Fibroblast of mammary gland (primary cell): ENCODE results near the gene APOL6.

Experiments
- DNase-seq: peaks from one replicate; pipeline ENCODE4 v3.0.0-alpha.2; 2010; ENCODE audit warnings: low read depth
- H3K4me3 ChIP-seq: 2 replicates; pipeline ENCODE4 v1.5.1; 2011; ENCODE audit warnings: low read depth, mild to moderate bottlenecking, low read length, moderate library complexity; ENCODE audit not compliant: control insufficient read depth
- TF ChIP-seq, protein P1 (sequence below): conservative IDR thresholded peaks from 2 replicates; pipeline ENCODE4 v1.5.1; 2011; ENCODE audit warnings: low read depth, low read length, inconsistent platforms; ENCODE audit not compliant: control insufficient read depth, insufficient read depth

Gene APOL6

GRCh38 chr22:35615156-35615555 is 33.1 kb upstream of the APOL6 start:
- no peak overlapping the region for H3K4me3 ChIP-seq
- peak; percentile 16 for DNase-seq
- TF ChIP-seq, protein P1, sequence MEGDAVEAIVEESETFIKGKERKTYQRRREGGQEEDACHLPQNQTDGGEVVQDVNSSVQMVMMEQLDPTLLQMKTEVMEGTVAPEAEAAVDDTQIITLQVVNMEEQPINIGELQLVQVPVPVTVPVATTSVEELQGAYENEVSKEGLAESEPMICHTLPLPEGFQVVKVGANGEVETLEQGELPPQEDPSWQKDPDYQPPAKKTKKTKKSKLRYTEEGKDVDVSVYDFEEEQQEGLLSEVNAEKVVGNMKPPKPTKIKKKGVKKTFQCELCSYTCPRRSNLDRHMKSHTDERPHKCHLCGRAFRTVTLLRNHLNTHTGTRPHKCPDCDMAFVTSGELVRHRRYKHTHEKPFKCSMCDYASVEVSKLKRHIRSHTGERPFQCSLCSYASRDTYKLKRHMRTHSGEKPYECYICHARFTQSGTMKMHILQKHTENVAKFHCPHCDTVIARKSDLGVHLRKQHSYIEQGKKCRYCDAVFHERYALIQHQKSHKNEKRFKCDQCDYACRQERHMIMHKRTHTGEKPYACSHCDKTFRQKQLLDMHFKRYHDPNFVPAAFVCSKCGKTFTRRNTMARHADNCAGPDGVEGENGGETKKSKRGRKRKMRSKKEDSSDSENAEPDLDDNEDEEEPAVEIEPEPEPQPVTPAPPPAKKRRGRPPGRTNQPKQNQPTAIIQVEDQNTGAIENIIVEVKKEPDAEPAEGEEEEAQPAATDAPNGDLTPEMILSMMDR: no peak

DNA sequence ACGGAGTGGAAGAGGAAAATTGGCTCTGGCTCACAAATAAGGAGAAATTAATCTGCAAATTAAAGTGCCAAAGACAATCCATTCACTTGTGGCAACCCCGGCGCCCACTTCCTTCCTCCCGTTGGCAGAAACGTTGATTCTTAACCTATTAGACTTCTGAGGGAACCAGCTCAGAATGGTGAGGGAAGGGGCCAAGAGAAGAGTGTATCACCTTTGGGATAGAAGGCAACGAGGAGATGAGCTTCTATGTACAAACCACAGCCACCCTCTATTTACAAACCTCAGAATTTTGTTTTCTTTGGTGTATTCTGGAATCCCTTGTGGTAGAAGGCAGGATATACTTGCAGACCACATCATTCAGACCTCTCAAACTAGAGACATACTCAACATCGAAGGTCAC is 32.2 kb upstream of the APOL6 start:
- no peak for DNase-seq
- no peak overlapping the region for H3K4me3 ChIP-seq
- TF ChIP-seq, protein P1: no peak

DNA sequence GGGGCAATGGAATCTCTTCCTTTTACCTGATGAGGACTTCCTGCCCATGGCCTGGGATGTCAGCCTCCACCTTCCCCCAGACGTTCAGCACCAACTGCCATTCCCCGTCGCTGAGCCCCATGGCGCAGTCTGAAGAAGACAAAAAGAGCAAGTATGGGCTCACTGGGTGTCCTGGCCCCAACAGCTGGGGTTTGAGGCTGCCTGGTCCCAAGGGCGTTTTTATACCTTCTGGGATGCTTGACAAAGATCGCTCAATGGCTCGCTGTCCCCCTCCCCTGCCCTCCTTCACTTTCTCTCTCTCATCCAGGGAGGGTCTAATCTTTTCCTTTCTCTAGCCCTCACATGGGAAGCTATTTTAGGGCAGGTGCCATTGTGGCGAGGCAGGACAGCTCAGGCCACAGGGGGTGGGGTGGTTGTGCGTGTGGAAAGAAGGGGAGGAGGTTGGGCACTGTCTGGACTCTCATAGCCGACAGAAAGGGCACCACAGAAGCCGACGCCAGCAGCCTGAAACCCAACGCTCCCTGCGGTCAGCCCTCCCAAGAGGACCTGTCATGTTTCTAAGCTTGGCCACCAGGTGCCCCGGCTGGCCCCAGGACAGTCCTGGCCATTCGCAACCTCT is 31.0 kb upstream of the APOL6 start, which contains the start of gene MB:
Gene MB (minus strand): TSS at position 193 of the 619 bp plus-strand sequence. CDS start 72 bp downstream, at position 121.
- DNase-seq: no peak
- TF ChIP-seq, protein P1: no peak

GRCh38 chr22:35618427-35619223 is 29.6 kb upstream of the APOL6 start:
- TF ChIP-seq, protein P1: no peak
- H3K4me3 ChIP-seq: no peak overlapping the region
- DNase-seq: no peak

More for the DNA sequence above, 31.0 kb upstream of the APOL6 start, which contains the start of gene MB:
- no peak within 1 kb of the TSS for H3K4me3 ChIP-seq

DNA sequence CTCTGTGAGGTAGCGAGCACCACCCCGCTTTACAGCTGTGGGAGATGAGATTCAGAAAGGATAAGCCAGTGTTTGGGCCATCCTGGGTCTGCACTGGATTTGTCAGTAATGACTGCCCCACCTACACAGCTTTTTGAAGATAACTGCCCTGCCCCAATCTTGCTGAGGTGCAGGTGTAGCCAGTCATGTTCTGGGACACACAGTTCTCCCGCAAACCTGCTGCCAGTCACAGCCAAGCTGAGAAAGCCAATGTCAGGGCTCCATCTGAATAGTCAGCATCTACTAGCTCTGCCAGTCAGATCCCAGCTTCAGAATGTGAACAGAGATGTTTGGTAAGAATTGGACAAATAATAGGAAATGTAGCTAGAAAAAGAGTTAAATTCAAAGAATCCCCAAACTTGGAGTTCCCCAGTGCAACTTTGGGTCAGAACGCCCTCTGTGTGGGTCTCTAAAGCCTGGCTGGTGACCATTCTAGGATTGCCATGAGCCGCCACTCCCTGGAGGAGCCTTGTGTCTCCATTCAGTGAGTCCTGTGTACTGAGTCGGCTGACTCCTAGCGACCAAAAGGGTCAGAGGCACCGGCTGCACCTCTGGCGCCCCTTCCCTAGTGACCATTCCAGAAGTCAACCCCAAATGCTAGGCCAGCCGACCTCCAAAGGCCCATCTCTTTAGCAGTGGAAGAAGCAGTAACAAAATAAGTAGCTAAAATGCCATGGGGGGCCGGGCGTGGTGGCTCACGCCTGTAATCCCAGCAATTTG is 28.7 kb upstream of the APOL6 start:
- DNase-seq: no peak
- TF ChIP-seq, protein P1: no peak
- H3K4me3 ChIP-seq: no peak overlapping the region

GRCh38 chr22:35620624-35621251 is 27.5 kb upstream of the APOL6 start:
- H3K4me3 ChIP-seq: no peak overlapping the region
- TF ChIP-seq, protein P1: no peak
- DNase-seq: peak; percentile 38
